WTC11 (cell line): Measurements from ENCODE around the gene CCBE1. TPM values are rescaled to one million over a fixed set of nuclear protein-coding genes. Genes with fewer than 3 reads are reported as not detected.

Experiments used
- ATAC-seq: fragments of 200-7000 bp; cut with Tn5 transposase; 2 replicates; pipeline ENCODE4 v1.10.0; 2021; ENCODE audit warnings: mild to moderate bottlenecking, moderate library complexity
- CTCF ChIA-PET: fragments of 300-600 bp; sonication (Branson Sonifier 250); formaldehyde crosslinking; loops from one replicate; lab custom pipeline; 2021; ENCODE audit warnings: antibody characterized with exemption; lab: Charles Lee
- POLR2A ChIA-PET: fragments of 350-600 bp; sonication (Branson Sonifier 250); formaldehyde crosslinking; loops from one replicate; lab custom pipeline; 2021; ENCODE audit warnings: antibody characterized with exemption; lab: Charles Lee
- DNase-seq: peaks from one replicate; pipeline ENCODE4 v3.0.0; 2021; ENCODE audit warnings: low spot score
- H3K27ac Mint-ChIP-seq: 2 replicates; pipeline ENCODE4 v1.8.0; 2021; ENCODE audit warnings: mixed read lengths
- H3K27me3 Mint-ChIP-seq: 2 replicates; pipeline ENCODE4 v1.8.0; 2021; ENCODE audit warnings: low read depth, mild to moderate bottlenecking, moderate library complexity, mixed read lengths
- H3K36me3 Mint-ChIP-seq: 2 replicates; pipeline ENCODE4 v1.8.0; 2021; ENCODE audit warnings: mixed read lengths
- H3K4me1 Mint-ChIP-seq: 2 replicates; pipeline ENCODE4 v1.8.0; 2022; ENCODE audit warnings: mixed read lengths
- H3K4me3 Mint-ChIP-seq: 2 replicates; pipeline ENCODE4 v1.8.0; 2021; ENCODE audit warnings: mild to moderate bottlenecking, moderate library complexity, mixed read lengths
- H3K9me3 Mint-ChIP-seq: 2 replicates; pipeline ENCODE4 v1.8.0; 2021; ENCODE audit warnings: mixed read lengths
- ATF1 ChIP-seq: sonication (generic); formaldehyde crosslinking; IDR thresholded peaks from 2 replicates; pipeline ENCODE4 v1.8.1; 2023; ENCODE audit warnings: mild to moderate bottlenecking, moderate library complexity, missing genetic modification reagents
- CBFB ChIP-seq: sonication (generic); formaldehyde crosslinking; IDR thresholded peaks from 2 replicates; pipeline ENCODE4 v1.8.1; 2022; ENCODE audit warnings: mild to moderate bottlenecking, low read depth, missing genetic modification reagents
- FOXJ3 ChIP-seq: sonication (generic); formaldehyde crosslinking; IDR thresholded peaks from 2 replicates; pipeline ENCODE4 v1.9.0; 2021; ENCODE audit warnings: missing genetic modification reagents, mild to moderate bottlenecking, borderline replicate concordance
- GTF2I ChIP-seq: fragments of 250-450 bp; sonication (Bioruptor Pico); conservative IDR thresholded peaks from 2 replicates; pipeline ENCODE4 v1.4.0; 2021; ENCODE audit warnings: mild to moderate bottlenecking
- HMGA2 ChIP-seq: fragments of 250-450 bp; sonication (Bioruptor Pico); IDR thresholded peaks from 2 replicates; pipeline ENCODE4 v1.4.0; 2021; ENCODE audit warnings: mild to moderate bottlenecking, moderate library complexity
- RELA ChIP-seq: sonication (generic); formaldehyde crosslinking; IDR thresholded peaks from 2 replicates; pipeline ENCODE4 v1.8.1; 2022; ENCODE audit warnings: missing genetic modification reagents, mild to moderate bottlenecking, borderline replicate concordance
- TEAD1 ChIP-seq: sonication (generic); formaldehyde crosslinking; IDR thresholded peaks from 2 replicates; pipeline ENCODE4 v1.8.0; 2022; ENCODE audit warnings: mild to moderate bottlenecking, missing genetic modification reagents
- ZNF219 ChIP-seq: sonication (generic); formaldehyde crosslinking; IDR thresholded peaks from 2 replicates; pipeline ENCODE4 v1.8.0; 2023; ENCODE audit warnings: missing genetic modification reagents, mild to moderate bottlenecking, borderline replicate concordance
- total RNA-seq: library from RNA; stranded (reverse); gene quantifications from 3 replicates; pipeline ENCODE4 v1.2.3, GENCODE V29; 2021
- TF ChIP-seq, protein P1 (sequence below): fragments of 250-450 bp; sonication (Bioruptor Pico); IDR thresholded peaks from 2 replicates; pipeline ENCODE4 v2.1.2; 2022; ENCODE audit warnings: mild to moderate bottlenecking, moderate library complexity
- TF ChIP-seq, protein P2 (sequence below): sonication (generic); formaldehyde crosslinking; IDR thresholded peaks from 2 replicates; pipeline ENCODE4 v1.8.0; 2023; ENCODE audit warnings: mild to moderate bottlenecking, missing genetic modification reagents
- TF ChIP-seq, protein P3 (sequence below): sonication (generic); formaldehyde crosslinking; IDR thresholded peaks from 2 replicates; pipeline ENCODE4 v1.8.0; 2023; ENCODE audit warnings: missing genetic modification reagents, mild to moderate bottlenecking, borderline replicate concordance
- TF ChIP-seq, protein P4 (sequence below): sonication (generic); formaldehyde crosslinking; IDR thresholded peaks from 2 replicates; pipeline ENCODE4 v1.8.0; 2023; ENCODE audit warnings: missing genetic modification reagents
- TF ChIP-seq, protein P5 (sequence below): sonication (generic); formaldehyde crosslinking; IDR thresholded peaks from 2 replicates; pipeline ENCODE4 v1.8.0; 2022; ENCODE audit warnings: mild to moderate bottlenecking, missing genetic modification reagents

Gene CCBE1
- total RNA-seq, 1 experiment from 2014 or later, result 9.7 TPM

DNA sequence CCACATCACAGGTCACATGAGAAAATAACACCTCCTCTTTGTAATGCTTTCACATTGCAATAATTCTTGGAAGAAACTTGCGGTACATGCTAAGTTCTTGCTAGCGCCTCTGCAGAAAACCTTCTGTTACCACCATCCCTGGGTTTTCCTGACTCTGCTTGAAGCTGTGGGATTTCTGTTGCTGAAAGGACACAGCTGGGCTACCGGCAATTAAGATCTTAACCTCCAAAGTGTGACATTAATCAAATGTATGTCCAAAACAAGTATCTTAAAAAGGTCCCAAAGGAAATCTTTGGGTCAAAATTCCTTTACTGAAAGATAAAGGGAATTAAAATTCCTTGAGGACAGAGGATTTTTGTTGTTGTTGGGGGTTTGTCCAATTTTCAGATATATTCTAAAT, 7.5 kb downstream of the CCBE1 start:
- TF ChIP-seq TEAD1 (CRISPR knock-in tag) (no peak), GTF2I (CRISPR knock-in tag) (no peak), FOXJ3 (CRISPR knock-in tag) (no peak)
- TF ChIP-seq, protein P1, sequence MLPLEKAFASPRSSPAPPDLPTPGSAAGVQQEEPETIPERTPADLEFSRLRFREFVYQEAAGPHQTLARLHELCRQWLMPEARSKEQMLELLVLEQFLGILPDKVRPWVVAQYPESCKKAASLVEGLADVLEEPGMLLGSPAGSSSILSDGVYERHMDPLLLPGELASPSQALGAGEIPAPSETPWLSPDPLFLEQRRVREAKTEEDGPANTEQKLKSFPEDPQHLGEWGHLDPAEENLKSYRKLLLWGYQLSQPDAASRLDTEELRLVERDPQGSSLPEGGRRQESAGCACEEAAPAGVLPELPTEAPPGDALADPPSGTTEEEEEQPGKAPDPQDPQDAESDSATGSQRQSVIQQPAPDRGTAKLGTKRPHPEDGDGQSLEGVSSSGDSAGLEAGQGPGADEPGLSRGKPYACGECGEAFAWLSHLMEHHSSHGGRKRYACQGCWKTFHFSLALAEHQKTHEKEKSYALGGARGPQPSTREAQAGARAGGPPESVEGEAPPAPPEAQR, result no peak
- TF ChIP-seq, protein P2, sequence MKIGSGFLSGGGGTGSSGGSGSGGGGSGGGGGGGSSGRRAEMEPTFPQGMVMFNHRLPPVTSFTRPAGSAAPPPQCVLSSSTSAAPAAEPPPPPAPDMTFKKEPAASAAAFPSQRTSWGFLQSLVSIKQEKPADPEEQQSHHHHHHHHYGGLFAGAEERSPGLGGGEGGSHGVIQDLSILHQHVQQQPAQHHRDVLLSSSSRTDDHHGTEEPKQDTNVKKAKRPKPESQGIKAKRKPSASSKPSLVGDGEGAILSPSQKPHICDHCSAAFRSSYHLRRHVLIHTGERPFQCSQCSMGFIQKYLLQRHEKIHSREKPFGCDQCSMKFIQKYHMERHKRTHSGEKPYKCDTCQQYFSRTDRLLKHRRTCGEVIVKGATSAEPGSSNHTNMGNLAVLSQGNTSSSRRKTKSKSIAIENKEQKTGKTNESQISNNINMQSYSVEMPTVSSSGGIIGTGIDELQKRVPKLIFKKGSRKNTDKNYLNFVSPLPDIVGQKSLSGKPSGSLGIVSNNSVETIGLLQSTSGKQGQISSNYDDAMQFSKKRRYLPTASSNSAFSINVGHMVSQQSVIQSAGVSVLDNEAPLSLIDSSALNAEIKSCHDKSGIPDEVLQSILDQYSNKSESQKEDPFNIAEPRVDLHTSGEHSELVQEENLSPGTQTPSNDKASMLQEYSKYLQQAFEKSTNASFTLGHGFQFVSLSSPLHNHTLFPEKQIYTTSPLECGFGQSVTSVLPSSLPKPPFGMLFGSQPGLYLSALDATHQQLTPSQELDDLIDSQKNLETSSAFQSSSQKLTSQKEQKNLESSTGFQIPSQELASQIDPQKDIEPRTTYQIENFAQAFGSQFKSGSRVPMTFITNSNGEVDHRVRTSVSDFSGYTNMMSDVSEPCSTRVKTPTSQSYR (CRISPR knock-in tag), result no peak
- peaks cover 32% of the 10 kb centered on the region for H3K27me3 Mint-ChIP-seq
- H3K4me1 Mint-ChIP-seq, result peaks cover 84% of the 10 kb centered on the region
- H3K4me3 Mint-ChIP-seq, result no peak overlapping the region
- no peak for ATAC-seq
- no peak overlapping the region for H3K27ac Mint-ChIP-seq
- no peaks in the 10 kb centered on the region for H3K36me3 Mint-ChIP-seq
- CTCF ChIA-PET, result interaction anchor here (0.9 to 9.7 kb wide), 11 partner anchors 7 to 230 kb away, joined by 3 to 128 read pairs (median 5); partner anchors contain the start of gene CCBE1
- POLR2A ChIA-PET, result interaction anchor here (0.6 kb wide), 1 partner anchor 19 kb away, joined by 3 read pairs; no protein-coding TSS in a partner anchor
- DNase-seq, result no peak
- H3K9me3 Mint-ChIP-seq, result no peaks in the 10 kb centered on the region

DNA sequence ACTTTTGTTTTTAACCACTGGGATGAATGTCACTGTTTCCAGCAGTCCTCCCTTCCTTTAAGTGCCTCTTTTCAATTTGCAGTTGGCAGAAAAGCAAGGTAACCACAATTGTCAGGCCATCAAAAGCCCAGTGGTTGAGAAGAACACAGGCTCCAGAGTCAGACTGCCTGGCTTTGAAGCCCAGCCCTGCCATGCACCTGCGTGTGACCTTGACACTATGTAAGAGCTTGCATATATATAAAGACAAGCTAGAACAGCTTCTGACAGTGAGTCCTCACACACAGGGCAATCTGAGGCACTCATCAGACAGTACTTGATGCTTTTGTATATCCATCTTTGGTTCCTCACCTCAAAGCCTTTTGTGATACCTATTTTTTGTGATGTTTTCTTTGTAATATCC, 11.0 kb downstream of the CCBE1 start:
- ChIA-PET CTCF (interaction anchor here (9.7 kb wide), 1 partner anchor 11 kb away, joined by 128 read pairs; the partner anchor contains the start of gene CCBE1), POLR2A (no interaction called here)
- Mint-ChIP-seq H3K36me3 (no peaks in the 10 kb centered on the region), H3K27me3 (peaks cover 14% of the 10 kb centered on the region), H3K4me3 (no peak overlapping the region), H3K27ac (no peak overlapping the region), H3K4me1 (peaks cover 82% of the 10 kb centered on the region), H3K9me3 (no peaks in the 10 kb centered on the region)
- ATAC-seq (no peak), DNase-seq (no peak)
- TF ChIP-seq, protein P3, sequence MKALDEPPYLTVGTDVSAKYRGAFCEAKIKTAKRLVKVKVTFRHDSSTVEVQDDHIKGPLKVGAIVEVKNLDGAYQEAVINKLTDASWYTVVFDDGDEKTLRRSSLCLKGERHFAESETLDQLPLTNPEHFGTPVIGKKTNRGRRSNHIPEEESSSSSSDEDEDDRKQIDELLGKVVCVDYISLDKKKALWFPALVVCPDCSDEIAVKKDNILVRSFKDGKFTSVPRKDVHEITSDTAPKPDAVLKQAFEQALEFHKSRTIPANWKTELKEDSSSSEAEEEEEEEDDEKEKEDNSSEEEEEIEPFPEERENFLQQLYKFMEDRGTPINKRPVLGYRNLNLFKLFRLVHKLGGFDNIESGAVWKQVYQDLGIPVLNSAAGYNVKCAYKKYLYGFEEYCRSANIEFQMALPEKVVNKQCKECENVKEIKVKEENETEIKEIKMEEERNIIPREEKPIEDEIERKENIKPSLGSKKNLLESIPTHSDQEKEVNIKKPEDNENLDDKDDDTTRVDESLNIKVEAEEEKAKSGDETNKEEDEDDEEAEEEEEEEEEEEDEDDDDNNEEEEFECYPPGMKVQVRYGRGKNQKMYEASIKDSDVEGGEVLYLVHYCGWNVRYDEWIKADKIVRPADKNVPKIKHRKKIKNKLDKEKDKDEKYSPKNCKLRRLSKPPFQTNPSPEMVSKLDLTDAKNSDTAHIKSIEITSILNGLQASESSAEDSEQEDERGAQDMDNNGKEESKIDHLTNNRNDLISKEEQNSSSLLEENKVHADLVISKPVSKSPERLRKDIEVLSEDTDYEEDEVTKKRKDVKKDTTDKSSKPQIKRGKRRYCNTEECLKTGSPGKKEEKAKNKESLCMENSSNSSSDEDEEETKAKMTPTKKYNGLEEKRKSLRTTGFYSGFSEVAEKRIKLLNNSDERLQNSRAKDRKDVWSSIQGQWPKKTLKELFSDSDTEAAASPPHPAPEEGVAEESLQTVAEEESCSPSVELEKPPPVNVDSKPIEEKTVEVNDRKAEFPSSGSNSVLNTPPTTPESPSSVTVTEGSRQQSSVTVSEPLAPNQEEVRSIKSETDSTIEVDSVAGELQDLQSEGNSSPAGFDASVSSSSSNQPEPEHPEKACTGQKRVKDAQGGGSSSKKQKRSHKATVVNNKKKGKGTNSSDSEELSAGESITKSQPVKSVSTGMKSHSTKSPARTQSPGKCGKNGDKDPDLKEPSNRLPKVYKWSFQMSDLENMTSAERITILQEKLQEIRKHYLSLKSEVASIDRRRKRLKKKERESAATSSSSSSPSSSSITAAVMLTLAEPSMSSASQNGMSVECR (CRISPR knock-in tag), result no peak
- TF ChIP-seq RELA (CRISPR knock-in tag) (no peak), ZNF219 (CRISPR knock-in tag) (no peak), HMGA2 (CRISPR knock-in tag) (no peak), ATF1 (no peak), CBFB (no peak)
- TF ChIP-seq, protein P4, sequence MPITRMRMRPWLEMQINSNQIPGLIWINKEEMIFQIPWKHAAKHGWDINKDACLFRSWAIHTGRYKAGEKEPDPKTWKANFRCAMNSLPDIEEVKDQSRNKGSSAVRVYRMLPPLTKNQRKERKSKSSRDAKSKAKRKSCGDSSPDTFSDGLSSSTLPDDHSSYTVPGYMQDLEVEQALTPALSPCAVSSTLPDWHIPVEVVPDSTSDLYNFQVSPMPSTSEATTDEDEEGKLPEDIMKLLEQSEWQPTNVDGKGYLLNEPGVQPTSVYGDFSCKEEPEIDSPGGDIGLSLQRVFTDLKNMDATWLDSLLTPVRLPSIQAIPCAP (CRISPR knock-in tag), result no peak
- TF ChIP-seq, protein P5, sequence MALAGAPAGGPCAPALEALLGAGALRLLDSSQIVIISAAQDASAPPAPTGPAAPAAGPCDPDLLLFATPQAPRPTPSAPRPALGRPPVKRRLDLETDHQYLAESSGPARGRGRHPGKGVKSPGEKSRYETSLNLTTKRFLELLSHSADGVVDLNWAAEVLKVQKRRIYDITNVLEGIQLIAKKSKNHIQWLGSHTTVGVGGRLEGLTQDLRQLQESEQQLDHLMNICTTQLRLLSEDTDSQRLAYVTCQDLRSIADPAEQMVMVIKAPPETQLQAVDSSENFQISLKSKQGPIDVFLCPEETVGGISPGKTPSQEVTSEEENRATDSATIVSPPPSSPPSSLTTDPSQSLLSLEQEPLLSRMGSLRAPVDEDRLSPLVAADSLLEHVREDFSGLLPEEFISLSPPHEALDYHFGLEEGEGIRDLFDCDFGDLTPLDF (CRISPR knock-in tag), result no peak
